EH (cell line): Measurements from ENCODE around the gene SPRR2A.
"Not testable (repeated sequence)": the region's sequence is repeated elsewhere in the genome, so short reads cannot be mapped to it uniquely, and the experiment has no call there.

ENCODE experiments used
- DNase-seq: peaks from one replicate; pipeline ENCODE4 v3.0.0-alpha.2; 2015; ENCODE audit warnings: low read depth

Gene SPRR2A

GRCh38 chr1:153057375-153057774 lies at the start of gene SPRR2A:
SPRR2A (minus strand) TSS chr1:153057512; CDS start chr1:153056735, 777 bp downstream.
- DNase-seq: no peak

- DNase-seq: peak; percentile 6
Measured at GRCh38 chr1:153100245-153100644, 42.9 kb upstream of the SPRR2A start.

GRCh38 chr1:153099461-153100045 lies 42.2 kb upstream of the SPRR2A start:
- DNase-seq: no peak

- DNase-seq: no peak
Measured at GRCh38 chr1:153095764-153096163, 38.5 kb upstream of the SPRR2A start.

GRCh38 chr1:153094426-153094825 lies 37.1 kb upstream of the SPRR2A start, which contains the start of gene SPRR2E:
SPRR2E (minus strand) TSS chr1:153094526; CDS start chr1:153093751, 775 bp downstream.
- DNase-seq: no peak

GRCh38 chr1:153087652-153088051 lies 30.3 kb upstream of the SPRR2A start:
- no peak for DNase-seq

GRCh38 chr1:153081736-153082135 lies 24.4 kb upstream of the SPRR2A start:
- no peak for DNase-seq

GRCh38 chr1:153072806-153073726 lies 15.8 kb upstream of the SPRR2A start:
- no peak for DNase-seq

- no peak for DNase-seq
Measured at GRCh38 chr1:153071511-153071910, 14.2 kb upstream of the SPRR2A start, which contains the start of gene SPRR2B. SPRR2B (minus strand) TSS chr1:153071611; CDS start chr1:153070839, 772 bp downstream.

GRCh38 chr1:153070243-153070642 lies 12.9 kb upstream of the SPRR2A start:
- DNase-seq: no peak

GRCh38 chr1:153058826-153059784 lies 1.8 kb upstream of the SPRR2A start:
- DNase-seq: no peak

- no peak for DNase-seq
Measured at GRCh38 chr1:153058154-153058553, 842 bp upstream of the SPRR2A start.

- DNase-seq: not testable (repeated sequence)
Measured at GRCh38 chr1:153056111-153056510, 1.2 kb downstream of the SPRR2A start.

GRCh38 chr1:153049211-153049610 lies 8.1 kb downstream of the SPRR2A start:
- DNase-seq: no peak

- no peak for DNase-seq
Measured at GRCh38 chr1:153040950-153041631, 16.2 kb downstream of the SPRR2A start, which contains the start of gene SPRR2D. SPRR2D (minus strand) TSS chr1:153041120; CDS start chr1:153040346, 774 bp downstream.

GRCh38 chr1:153035211-153035610 lies 22.1 kb downstream of the SPRR2A start:
- DNase-seq: no peak

GRCh38 chr1:153032677-153033308 lies 24.5 kb downstream of the SPRR2A start:
- DNase-seq: peak; percentile 62

GRCh38 chr1:153032073-153032472 lies 25.2 kb downstream of the SPRR2A start:
- no peak for DNase-seq

GRCh38 chr1:153030895-153031294 lies 26.4 kb downstream of the SPRR2A start, which contains the start of gene SPRR1B:
SPRR1B (plus strand) TSS chr1:153031203; CDS start chr1:153032346, 1,143 bp downstream.
- no peak for DNase-seq

GRCh38 chr1:153028766-153029165 lies 28.5 kb downstream of the SPRR2A start:
- no peak for DNase-seq

GRCh38 chr1:153025797-153026196 lies 31.5 kb downstream of the SPRR2A start:
- DNase-seq: no peak
